ENCODE results near the gene TMPRSS4. TPM values are rescaled to one million over a fixed set of nuclear protein-coding genes. Genes with fewer than 3 reads are reported as not detected.

TMPRSS4 gene
- total RNA-seq, 1 experiment from 2014 or later = not detected

GRCh38 chr11:118135796-118136165, 58.9 kb downstream of the TMPRSS4 start:
- intact Hi-C loops (cut with micrococcal nuclease; ENCODE audit: unreplicated experiment) = no loop called here

DNA sequence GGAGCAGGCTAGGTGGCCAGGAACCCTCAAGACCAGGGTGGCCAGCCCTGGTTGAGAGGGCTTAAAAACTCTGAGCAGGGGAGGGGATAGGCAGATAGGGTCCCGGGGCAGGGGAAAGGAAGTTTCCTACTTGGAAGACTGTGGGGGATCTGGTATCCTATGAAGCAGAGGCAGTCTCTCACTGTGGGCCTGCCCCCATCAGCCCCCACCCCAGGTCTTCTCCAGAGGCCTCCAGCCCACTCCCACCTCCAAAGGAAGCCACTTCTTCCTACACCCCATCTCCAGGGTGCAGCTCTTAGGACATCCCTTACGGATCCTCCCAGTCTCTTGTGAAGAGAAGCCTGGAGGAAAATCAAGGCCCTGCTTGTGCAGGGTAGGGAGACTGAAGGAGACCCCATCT, 59.5 kb downstream of the TMPRSS4 start:
- intact Hi-C loops (cut with micrococcal nuclease; ENCODE audit: unreplicated experiment) = no loop called here
- CTCF ChIA-PET = interaction anchor here (0.7 kb wide), 1 partner anchor 33 kb away, joined by 3 read pairs; no protein-coding TSS in a partner anchor
- H3K27ac ChIP-seq (ENCODE audit: low read depth, low read length, poor library complexity, severe bottlenecking) = no peak overlapping the region

More at GRCh38 chr11:118135796-118136165, 58.9 kb downstream of the TMPRSS4 start:
- CTCF ChIA-PET = interaction anchor here (0.7 kb wide), 1 partner anchor 33 kb away, joined by 3 read pairs; no protein-coding TSS in a partner anchor
- Histone ChIP-seq H3K4me3 (ENCODE audit: low read depth, low read length, poor library complexity, severe bottlenecking) (no peak overlapping the region), H3K4me1 (ENCODE audit: insufficient read depth, low read length, poor library complexity, severe bottlenecking) (no peaks in the 10 kb centered on the region), H3K9me3 (ENCODE audit: low read depth, low read length, poor library complexity, severe bottlenecking) (no peaks in the 10 kb centered on the region), H3K27me3 (replicated peaks; ENCODE audit: insufficient read depth, low read depth, low read length, poor library complexity) (no peaks in the 10 kb centered on the region), H3K36me3 (ENCODE audit: insufficient read depth, low read length, poor library complexity, severe bottlenecking) (no peaks in the 10 kb centered on the region), H3K27ac (ENCODE audit: low read depth, low read length, poor library complexity, severe bottlenecking) (no peak overlapping the region)
- POLR2A ChIA-PET (ENCODE audit: low non-redundant PET) = interaction anchor here (0.6 kb wide), 1 partner anchor 310 kb away, joined by 3 read pairs; no protein-coding TSS in a partner anchor
- TF ChIP-seq CTCF (conservative IDR thresholded peaks at IDR 0.05; ENCODE audit: low read depth, low read length) = no peak
- no peak for TF ChIP-seq EZH2 (IDR thresholded peaks at IDR 0.05; ENCODE audit: borderline replicate concordance, low read depth, low read length, poor library complexity, severe bottlenecking)
- DNase-seq (ENCODE audit: low spot score) = no peak
- no TSS peak for BruUV-seq (replicated peaks)

DNA sequence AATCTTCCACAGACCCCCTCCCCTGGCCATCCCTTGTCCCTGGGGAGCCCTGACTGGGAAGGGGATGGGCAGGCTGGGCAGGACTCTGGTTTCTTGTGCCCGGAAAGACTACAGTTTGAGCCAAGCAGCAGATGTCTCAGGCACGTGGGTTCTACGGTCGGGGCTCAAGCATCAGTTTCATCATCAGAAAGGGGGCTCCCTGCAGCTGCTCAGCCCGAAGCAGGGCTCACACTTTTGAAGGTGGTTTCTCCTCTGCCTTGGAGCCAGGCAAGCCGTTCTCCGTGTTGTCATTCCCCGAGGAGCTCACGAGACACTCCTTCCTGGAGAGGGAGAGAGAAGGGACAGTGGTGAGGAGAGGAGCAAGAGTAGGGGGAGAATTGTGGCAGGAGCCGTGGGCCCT, 59.9 kb downstream of the TMPRSS4 start:
- no peaks in the 10 kb centered on the region for H3K4me1 ChIP-seq (ENCODE audit: insufficient read depth, low read length, poor library complexity, severe bottlenecking)
- no peak overlapping the region for H3K27ac ChIP-seq (ENCODE audit: low read depth, low read length, poor library complexity, severe bottlenecking)
- BruUV-seq (replicated peaks) = no TSS peak
- no peak for DNase-seq (ENCODE audit: low spot score)
- intact Hi-C loops (cut with micrococcal nuclease; ENCODE audit: unreplicated experiment) = no loop called here
- ChIA-PET POLR2A (ENCODE audit: low non-redundant PET) (no interaction called here), CTCF (no interaction called here)
- TF ChIP-seq CTCF (conservative IDR thresholded peaks at IDR 0.05; ENCODE audit: low read depth, low read length) = no peak
- no peak for TF ChIP-seq EZH2 (IDR thresholded peaks at IDR 0.05; ENCODE audit: borderline replicate concordance, low read depth, low read length, poor library complexity, severe bottlenecking)
- no peaks in the 10 kb centered on the region for H3K27me3 ChIP-seq (replicated peaks; ENCODE audit: insufficient read depth, low read depth, low read length, poor library complexity)
- H3K4me3 ChIP-seq (ENCODE audit: low read depth, low read length, poor library complexity, severe bottlenecking) = no peak overlapping the region
- H3K9me3 ChIP-seq (ENCODE audit: low read depth, low read length, poor library complexity, severe bottlenecking) = no peaks in the 10 kb centered on the region
- no peaks in the 10 kb centered on the region for H3K36me3 ChIP-seq (ENCODE audit: insufficient read depth, low read length, poor library complexity, severe bottlenecking)

More for the DNA sequence above, 59.5 kb downstream of the TMPRSS4 start:
- no peak for DNase-seq (ENCODE audit: low spot score)
- Histone ChIP-seq H3K4me3 (ENCODE audit: low read depth, low read length, poor library complexity, severe bottlenecking) (no peak overlapping the region), H3K36me3 (ENCODE audit: insufficient read depth, low read length, poor library complexity, severe bottlenecking) (no peaks in the 10 kb centered on the region), H3K9me3 (ENCODE audit: low read depth, low read length, poor library complexity, severe bottlenecking) (no peaks in the 10 kb centered on the region), H3K27me3 (replicated peaks; ENCODE audit: insufficient read depth, low read depth, low read length, poor library complexity) (no peaks in the 10 kb centered on the region), H3K4me1 (ENCODE audit: insufficient read depth, low read length, poor library complexity, severe bottlenecking) (no peaks in the 10 kb centered on the region)
- POLR2A ChIA-PET (ENCODE audit: low non-redundant PET) = interaction anchor here (0.6 kb wide), 1 partner anchor 310 kb away, joined by 3 read pairs; no protein-coding TSS in a partner anchor
- TF ChIP-seq EZH2 (IDR thresholded peaks at IDR 0.05; ENCODE audit: borderline replicate concordance, low read depth, low read length, poor library complexity, severe bottlenecking) = no peak
- TF ChIP-seq CTCF (conservative IDR thresholded peaks at IDR 0.05; ENCODE audit: low read depth, low read length) = no peak
- no TSS peak for BruUV-seq (replicated peaks)
